Neural progenitor cell (in vitro differentiated cells): ENCODE results near the gene RNF13. TPM values are rescaled to one million over a fixed set of nuclear protein-coding genes. Genes with fewer than 3 reads are reported as not detected.

ENCODE experiments used
- DNase-seq: peaks from one replicate; pipeline ENCODE4 v3.0.0-alpha.2; 2016; ENCODE audit warnings: low spot score
- H2AFZ ChIP-seq: fragments of 200-600 bp; sonication (generic); replicated peaks from 2 replicates; pipeline ENCODE4 v1.6.1; 2016; ENCODE audit warnings: antibody characterized with exemption
- H3F3A ChIP-seq: fragments of 200-600 bp; sonication (generic); 2 replicates; pipeline ENCODE4 v1.6.1; 2016; ENCODE audit warnings: antibody characterized with exemption, low read depth
- H3K27ac ChIP-seq: fragments of 200-600 bp; sonication (generic); 2 replicates; pipeline ENCODE4 v1.5.1; 2016; ENCODE audit warnings: mild to moderate bottlenecking
- H3K27me3 ChIP-seq: fragments of 200-600 bp; sonication (generic); 2 replicates; pipeline ENCODE4 v1.6.1; 2016; ENCODE audit warnings: mild to moderate bottlenecking, moderate library complexity
- H3K36me3 ChIP-seq: fragments of 200-600 bp; sonication (generic); 2 replicates; pipeline ENCODE4 v1.5.1; 2016
- H3K4me1 ChIP-seq: fragments of 200-600 bp; sonication (generic); 2 replicates; pipeline ENCODE4 v1.6.1; 2016; ENCODE audit warnings: mixed run types
- H3K4me2 ChIP-seq: fragments of 200-600 bp; sonication (generic); 2 replicates; pipeline ENCODE4 v1.6.1; 2016
- H3K4me3 ChIP-seq: fragments of 200-600 bp; sonication (generic); 2 replicates; pipeline ENCODE4 v1.5.1; 2016
- H3K79me2 ChIP-seq: fragments of 200-600 bp; sonication (generic); 2 replicates; pipeline ENCODE4 v1.6.1; 2016; ENCODE audit warnings: low read depth
- H3K9ac ChIP-seq: fragments of 200-600 bp; sonication (generic); 2 replicates; pipeline ENCODE4 v1.6.1; 2016
- H3K9me3 ChIP-seq: fragments of 200-600 bp; sonication (generic); 2 replicates; pipeline ENCODE4 v1.5.1; 2016; ENCODE audit warnings: low read depth
- H4K20me1 ChIP-seq: fragments of 200-600 bp; sonication (generic); 2 replicates; pipeline ENCODE4 v1.6.1; 2016; ENCODE audit warnings: low read depth
- H3K27ac Mint-ChIP-seq: 3 replicates; pipeline ENCODE4 v1.8.0; 2021; ENCODE audit warnings: mixed read lengths
- H3K27me3 Mint-ChIP-seq: 2 replicates; pipeline ENCODE4 v1.8.0; 2022; ENCODE audit warnings: low read depth, mild to moderate bottlenecking, inconsistent platforms, moderate library complexity, mixed read lengths; ENCODE audit not compliant: insufficient read depth
- H3K36me3 Mint-ChIP-seq: 3 replicates; pipeline ENCODE4 v1.8.0; 2021; ENCODE audit warnings: mixed read lengths
- H3K4me1 Mint-ChIP-seq: 3 replicates; pipeline ENCODE4 v1.8.0; 2021; ENCODE audit warnings: mixed read lengths
- H3K4me3 Mint-ChIP-seq: 3 replicates; pipeline ENCODE4 v1.8.0; 2021; ENCODE audit warnings: mild to moderate bottlenecking, moderate library complexity, mixed read lengths
- H3K9me3 Mint-ChIP-seq: 3 replicates; pipeline ENCODE4 v1.8.0; 2020; ENCODE audit warnings: mixed read lengths
- EZH2 ChIP-seq: fragments of 200-600 bp; sonication (generic); IDR thresholded peaks from 2 replicates; pipeline ENCODE4 v1.6.1; 2017; ENCODE audit warnings: antibody characterized with exemption, mild to moderate bottlenecking, moderate library complexity
- EZH2phosphoT487 ChIP-seq: fragments of 200-600 bp; sonication (generic); IDR thresholded peaks from 2 replicates; pipeline ENCODE4 v1.6.1; 2017; ENCODE audit warnings: antibody characterized with exemption
- total RNA-seq: library from RNA; depleted of rRNA; stranded (reverse); fragments of >200 nt; gene quantifications from 2 replicates; pipeline ENCODE4 v1.2.3, GENCODE V29; 2015; ENCODE audit warnings: low replicate concordance
- TF ChIP-seq, protein P1 (sequence below): fragments of 200-600 bp; sonication (generic); IDR thresholded peaks from 2 replicates; pipeline ENCODE4 v1.5.1; 2017; ENCODE audit warnings: antibody characterized with exemption, mild to moderate bottlenecking

RNF13 gene
- total RNA-seq, 1 donor from 2014 or later, result 45.2 TPM

DNA sequence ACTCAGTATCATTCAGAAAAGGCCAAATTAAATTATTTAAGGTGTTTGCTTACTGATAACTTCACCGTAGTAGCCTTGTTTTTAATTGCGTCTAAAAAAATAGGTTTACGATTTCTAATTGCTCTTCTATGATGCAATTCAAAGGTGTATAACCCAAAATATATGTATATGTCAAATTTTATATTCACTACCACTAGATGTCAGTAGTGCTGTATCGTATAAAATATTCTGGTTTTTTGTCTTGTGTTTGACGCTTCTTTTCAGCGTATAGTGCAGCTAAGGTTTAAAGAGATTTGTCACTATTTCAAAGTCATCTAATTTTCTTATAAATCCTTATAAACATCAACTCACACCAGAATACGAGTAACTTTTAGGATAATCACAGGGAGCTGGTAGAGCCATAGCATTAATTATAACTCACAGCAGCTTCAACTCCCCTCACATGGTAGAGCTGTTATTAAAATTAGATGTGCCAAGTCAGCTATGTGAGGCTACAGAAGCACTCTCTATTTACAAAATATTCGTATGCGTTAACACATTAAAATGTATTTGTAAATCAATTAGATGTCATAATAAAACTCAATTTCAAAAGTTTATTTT lies 154.2 kb downstream of the RNF13 start:
- Histone ChIP-seq H2AFZ (no peak overlapping the region), H3K36me3 (peaks cover 26% of the 10 kb centered on the region), H3K4me1 (peaks cover 21% of the 10 kb centered on the region), H3K27ac (no peak overlapping the region), H3F3A (peaks cover 30% of the 10 kb centered on the region), H3K79me2 (peaks cover 95% of the 10 kb centered on the region), H3K9ac (no peak overlapping the region), H3K9me3 (no peaks in the 10 kb centered on the region), H4K20me1 (peaks cover 69% of the 10 kb centered on the region), H3K27me3 (no peaks in the 10 kb centered on the region), H3K4me2 (peak overlapping the region; percentile 80), H3K4me3 (peak overlapping the region; percentile 93)
- H3K4me1 Mint-ChIP-seq, result peaks cover 60% of the 10 kb centered on the region
- no peak for TF ChIP-seq EZH2
- TF ChIP-seq, protein P1, sequence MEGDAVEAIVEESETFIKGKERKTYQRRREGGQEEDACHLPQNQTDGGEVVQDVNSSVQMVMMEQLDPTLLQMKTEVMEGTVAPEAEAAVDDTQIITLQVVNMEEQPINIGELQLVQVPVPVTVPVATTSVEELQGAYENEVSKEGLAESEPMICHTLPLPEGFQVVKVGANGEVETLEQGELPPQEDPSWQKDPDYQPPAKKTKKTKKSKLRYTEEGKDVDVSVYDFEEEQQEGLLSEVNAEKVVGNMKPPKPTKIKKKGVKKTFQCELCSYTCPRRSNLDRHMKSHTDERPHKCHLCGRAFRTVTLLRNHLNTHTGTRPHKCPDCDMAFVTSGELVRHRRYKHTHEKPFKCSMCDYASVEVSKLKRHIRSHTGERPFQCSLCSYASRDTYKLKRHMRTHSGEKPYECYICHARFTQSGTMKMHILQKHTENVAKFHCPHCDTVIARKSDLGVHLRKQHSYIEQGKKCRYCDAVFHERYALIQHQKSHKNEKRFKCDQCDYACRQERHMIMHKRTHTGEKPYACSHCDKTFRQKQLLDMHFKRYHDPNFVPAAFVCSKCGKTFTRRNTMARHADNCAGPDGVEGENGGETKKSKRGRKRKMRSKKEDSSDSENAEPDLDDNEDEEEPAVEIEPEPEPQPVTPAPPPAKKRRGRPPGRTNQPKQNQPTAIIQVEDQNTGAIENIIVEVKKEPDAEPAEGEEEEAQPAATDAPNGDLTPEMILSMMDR, result peak; percentile 74
- peak overlapping the region; percentile 92 for H3K4me3 Mint-ChIP-seq
- H3K36me3 Mint-ChIP-seq, result peaks cover 34% of the 10 kb centered on the region
- peak; percentile 28 for DNase-seq
- H3K27me3 Mint-ChIP-seq, result peaks cover 7% of the 10 kb centered on the region
- H3K27ac Mint-ChIP-seq, result no peak overlapping the region
- peaks cover 2% of the 10 kb centered on the region for H3K9me3 Mint-ChIP-seq

DNA sequence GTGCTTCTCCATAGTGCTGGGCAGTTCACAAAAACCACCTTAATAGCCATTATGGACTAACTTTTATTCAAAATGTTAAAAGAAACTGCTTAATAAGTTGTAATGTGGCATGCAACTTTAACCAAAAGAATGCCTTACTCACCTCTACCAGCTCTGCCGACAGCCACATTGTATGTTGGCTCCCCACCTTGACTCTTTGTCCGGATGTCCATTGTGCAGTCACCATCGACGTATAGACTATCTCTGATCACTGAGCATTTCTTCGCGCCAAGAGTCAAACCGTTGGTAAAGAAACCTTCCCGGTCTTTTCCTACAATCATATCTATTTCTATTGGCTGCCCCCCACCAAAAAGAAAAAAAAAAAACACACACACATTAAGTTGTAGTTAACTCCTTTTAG lies 155.2 kb downstream of the RNF13 start:
- no peak for TF ChIP-seq EZH2
- no peak for TF ChIP-seq EZH2phosphoT487
- TF ChIP-seq, protein P1, result no peak
- Histone ChIP-seq H3K4me3 (peak overlapping the region; percentile 93), H3K4me2 (peak overlapping the region; percentile 80), H3K79me2 (peaks cover 95% of the 10 kb centered on the region), H3K9me3 (no peaks in the 10 kb centered on the region), H3F3A (peaks cover 27% of the 10 kb centered on the region), H2AFZ (no peak overlapping the region), H3K36me3 (peaks cover 20% of the 10 kb centered on the region), H4K20me1 (peaks cover 59% of the 10 kb centered on the region), H3K27me3 (no peaks in the 10 kb centered on the region), H3K9ac (peak overlapping the region; percentile 3), H3K27ac (no peak overlapping the region), H3K4me1 (peaks cover 29% of the 10 kb centered on the region)
- DNase-seq, result peak; percentile 53
- peaks cover 34% of the 10 kb centered on the region for H3K36me3 Mint-ChIP-seq
- peaks cover 58% of the 10 kb centered on the region for H3K4me1 Mint-ChIP-seq
- H3K9me3 Mint-ChIP-seq, result peaks cover 2% of the 10 kb centered on the region
- peak overlapping the region; percentile 61 for H3K27ac Mint-ChIP-seq
- peak overlapping the region; percentile 92 for H3K4me3 Mint-ChIP-seq
- H3K27me3 Mint-ChIP-seq, result peaks cover 7% of the 10 kb centered on the region

DNA sequence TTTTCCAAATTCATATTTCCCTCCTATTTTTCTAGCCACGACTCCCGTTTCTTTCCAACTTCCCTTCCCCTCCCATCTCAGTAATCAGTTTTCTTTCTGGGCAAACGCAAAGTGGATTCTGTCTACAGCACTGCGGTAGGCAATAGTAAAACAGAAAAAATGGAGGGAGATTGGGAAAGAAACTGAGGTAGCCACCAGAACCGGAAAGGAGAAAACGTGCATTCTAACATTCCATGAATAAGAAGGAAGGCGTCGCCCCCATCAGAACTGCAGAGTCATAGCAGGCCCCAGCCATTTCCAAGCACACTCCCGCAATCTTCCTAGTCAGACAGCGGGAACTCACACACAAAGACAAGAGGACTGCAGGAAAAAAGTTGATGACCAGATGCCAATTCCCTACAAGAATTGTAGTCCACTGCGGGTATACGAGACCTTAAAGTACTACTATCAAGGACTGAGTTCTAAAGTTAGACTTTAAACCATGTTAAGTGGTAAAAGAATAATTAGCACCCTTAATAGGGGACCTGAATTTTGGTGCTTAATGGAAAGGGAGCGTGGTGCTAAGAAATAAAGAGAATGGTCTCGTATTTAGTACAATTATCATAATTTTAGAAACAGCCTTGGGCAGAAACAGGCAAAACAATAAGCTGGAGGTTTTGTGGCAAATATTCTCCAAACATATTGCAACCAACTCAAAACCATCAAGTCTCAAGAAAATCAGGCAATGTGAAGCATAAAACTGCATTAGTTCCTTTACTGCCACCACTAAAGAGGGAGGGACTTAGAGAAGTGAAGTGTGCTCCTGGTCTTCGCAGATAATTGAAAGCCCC lies 156.3 kb downstream of the RNF13 start:
- H4K20me1 ChIP-seq, result peaks cover 48% of the 10 kb centered on the region
- peak overlapping the region; percentile 80 for H3K4me2 ChIP-seq
- TF ChIP-seq, protein P1, result peak; percentile 37
- TF ChIP-seq EZH2 (no peak), EZH2phosphoT487 (no peak)
- peaks cover 50% of the 10 kb centered on the region for H3K4me1 Mint-ChIP-seq
- peak overlapping the region; percentile 46 for H3K9ac ChIP-seq
- H3F3A ChIP-seq, result peaks cover 27% of the 10 kb centered on the region
- peaks cover 29% of the 10 kb centered on the region for H3K36me3 Mint-ChIP-seq
- peak overlapping the region; percentile 95 for H3K27ac ChIP-seq
- H3K27me3 ChIP-seq, result no peaks in the 10 kb centered on the region
- H3K36me3 ChIP-seq, result peaks cover 19% of the 10 kb centered on the region
- H3K27ac Mint-ChIP-seq, result peak overlapping the region; percentile 90
- DNase-seq, result peak; percentile 86
- peak overlapping the region; percentile 93 for H3K4me3 ChIP-seq
- peaks cover 93% of the 10 kb centered on the region for H3K79me2 ChIP-seq
- no peak overlapping the region for H2AFZ ChIP-seq
- H3K4me1 ChIP-seq, result peaks cover 24% of the 10 kb centered on the region
- no peaks in the 10 kb centered on the region for H3K9me3 ChIP-seq
- H3K4me3 Mint-ChIP-seq, result peak overlapping the region; percentile 92
- peaks cover 7% of the 10 kb centered on the region for H3K27me3 Mint-ChIP-seq
- peaks cover 2% of the 10 kb centered on the region for H3K9me3 Mint-ChIP-seq
